Neural progenitor cell (in vitro differentiated cells): ENCODE data around the gene TBC1D9. TPM values are rescaled to one million over a fixed set of nuclear protein-coding genes. Genes with fewer than 3 reads are reported as not detected.

Experiments used
- DNase-seq: peaks from one replicate; pipeline ENCODE4 v3.0.0-alpha.2; 2016; ENCODE audit warnings: low spot score
- H2AFZ ChIP-seq: fragments of 200-600 bp; sonication (generic); replicated peaks from 2 replicates; pipeline ENCODE4 v1.6.1; 2016; ENCODE audit warnings: antibody characterized with exemption
- H3F3A ChIP-seq: fragments of 200-600 bp; sonication (generic); 2 replicates; pipeline ENCODE4 v1.6.1; 2016; ENCODE audit warnings: antibody characterized with exemption, low read depth
- H3K27ac ChIP-seq: fragments of 200-600 bp; sonication (generic); 2 replicates; pipeline ENCODE4 v1.5.1; 2016; ENCODE audit warnings: mild to moderate bottlenecking
- H3K27me3 ChIP-seq: fragments of 200-600 bp; sonication (generic); 2 replicates; pipeline ENCODE4 v1.6.1; 2016; ENCODE audit warnings: mild to moderate bottlenecking, moderate library complexity
- H3K36me3 ChIP-seq: fragments of 200-600 bp; sonication (generic); 2 replicates; pipeline ENCODE4 v1.5.1; 2016
- H3K4me1 ChIP-seq: fragments of 200-600 bp; sonication (generic); 2 replicates; pipeline ENCODE4 v1.6.1; 2016; ENCODE audit warnings: mixed run types
- H3K4me2 ChIP-seq: fragments of 200-600 bp; sonication (generic); 2 replicates; pipeline ENCODE4 v1.6.1; 2016
- H3K4me3 ChIP-seq: fragments of 200-600 bp; sonication (generic); 2 replicates; pipeline ENCODE4 v1.5.1; 2016
- H3K79me2 ChIP-seq: fragments of 200-600 bp; sonication (generic); 2 replicates; pipeline ENCODE4 v1.6.1; 2016; ENCODE audit warnings: low read depth
- H3K9ac ChIP-seq: fragments of 200-600 bp; sonication (generic); 2 replicates; pipeline ENCODE4 v1.6.1; 2016
- H3K9me3 ChIP-seq: fragments of 200-600 bp; sonication (generic); 2 replicates; pipeline ENCODE4 v1.5.1; 2016; ENCODE audit warnings: low read depth
- H4K20me1 ChIP-seq: fragments of 200-600 bp; sonication (generic); 2 replicates; pipeline ENCODE4 v1.6.1; 2016; ENCODE audit warnings: low read depth
- H3K27ac Mint-ChIP-seq: 3 replicates; pipeline ENCODE4 v1.8.0; 2021; ENCODE audit warnings: mixed read lengths
- H3K27me3 Mint-ChIP-seq: 2 replicates; pipeline ENCODE4 v1.8.0; 2022; ENCODE audit warnings: low read depth, mild to moderate bottlenecking, inconsistent platforms, moderate library complexity, mixed read lengths; ENCODE audit not compliant: insufficient read depth
- H3K36me3 Mint-ChIP-seq: 3 replicates; pipeline ENCODE4 v1.8.0; 2021; ENCODE audit warnings: mixed read lengths
- H3K4me1 Mint-ChIP-seq: 3 replicates; pipeline ENCODE4 v1.8.0; 2021; ENCODE audit warnings: mixed read lengths
- H3K4me3 Mint-ChIP-seq: 3 replicates; pipeline ENCODE4 v1.8.0; 2021; ENCODE audit warnings: mild to moderate bottlenecking, moderate library complexity, mixed read lengths
- H3K9me3 Mint-ChIP-seq: 3 replicates; pipeline ENCODE4 v1.8.0; 2020; ENCODE audit warnings: mixed read lengths
- CTCF ChIP-seq: fragments of 200-600 bp; sonication (generic); IDR thresholded peaks from 2 replicates; pipeline ENCODE4 v1.5.1; 2017; ENCODE audit warnings: antibody characterized with exemption, mild to moderate bottlenecking
- EZH2 ChIP-seq: fragments of 200-600 bp; sonication (generic); IDR thresholded peaks from 2 replicates; pipeline ENCODE4 v1.6.1; 2017; ENCODE audit warnings: antibody characterized with exemption, mild to moderate bottlenecking, moderate library complexity
- EZH2phosphoT487 ChIP-seq: fragments of 200-600 bp; sonication (generic); IDR thresholded peaks from 2 replicates; pipeline ENCODE4 v1.6.1; 2017; ENCODE audit warnings: antibody characterized with exemption
- total RNA-seq: library from RNA; depleted of rRNA; stranded (reverse); fragments of >200 nt; gene quantifications from 2 replicates; pipeline ENCODE4 v1.2.3, GENCODE V29; 2015; ENCODE audit warnings: low replicate concordance

The TBC1D9 gene
- total RNA-seq, 1 donor from 2014 or later: 11.3 TPM

- Mint-ChIP-seq H3K27ac (no peak overlapping the region), H3K4me1 (peaks cover 30% of the 10 kb centered on the region)
- no peak for DNase-seq
Observed at GRCh38 chr4:140607852-140608251, 148.3 kb downstream of the TBC1D9 start.

GRCh38 chr4:140604544-140604943 is 151.6 kb downstream of the TBC1D9 start:
- no peak overlapping the region for H3K4me3 Mint-ChIP-seq

More at GRCh38 chr4:140607852-140608251, 148.3 kb downstream of the TBC1D9 start:
- Histone ChIP-seq H3K9me3 (no peaks in the 10 kb centered on the region), H3K4me3 (no peak overlapping the region), H3K27me3 (no peaks in the 10 kb centered on the region), H3K36me3 (no peaks in the 10 kb centered on the region), H3K4me1 (peaks cover 7% of the 10 kb centered on the region), H2AFZ (no peak overlapping the region), H3F3A (no peaks in the 10 kb centered on the region), H3K27ac (no peak overlapping the region), H3K4me2 (no peak overlapping the region), H3K79me2 (no peaks in the 10 kb centered on the region), H3K9ac (no peak overlapping the region), H4K20me1 (no peaks in the 10 kb centered on the region)
- TF ChIP-seq CTCF (peak; percentile 12), EZH2 (no peak), EZH2phosphoT487 (no peak)
- no peak overlapping the region for H3K4me3 Mint-ChIP-seq
- peaks cover 2% of the 10 kb centered on the region for H3K36me3 Mint-ChIP-seq
- no peaks in the 10 kb centered on the region for H3K9me3 Mint-ChIP-seq
- peaks cover 4% of the 10 kb centered on the region for H3K27me3 Mint-ChIP-seq

GRCh38 chr4:140603286-140603685 is 152.9 kb downstream of the TBC1D9 start:
- H3K4me3 ChIP-seq: no peak overlapping the region
- H3K4me2 ChIP-seq: peak overlapping the region; percentile 45
- no peak overlapping the region for H3K4me3 Mint-ChIP-seq
- H3F3A ChIP-seq: no peaks in the 10 kb centered on the region
- no peaks in the 10 kb centered on the region for H3K9me3 ChIP-seq
- no peak overlapping the region for H3K9ac ChIP-seq
- peaks cover 15% of the 10 kb centered on the region for H3K4me1 ChIP-seq
- no peaks in the 10 kb centered on the region for H3K36me3 ChIP-seq
- H3K27me3 ChIP-seq: no peaks in the 10 kb centered on the region
- peak overlapping the region; percentile 94 for H3K27ac Mint-ChIP-seq
- peaks cover 2% of the 10 kb centered on the region for H3K9me3 Mint-ChIP-seq
- peaks cover 2% of the 10 kb centered on the region for H3K36me3 Mint-ChIP-seq
- H2AFZ ChIP-seq: no peak overlapping the region
- H4K20me1 ChIP-seq: no peaks in the 10 kb centered on the region
- TF ChIP-seq CTCF (no peak), EZH2 (no peak), EZH2phosphoT487 (no peak)
- no peak for DNase-seq
- H3K4me1 Mint-ChIP-seq: peaks cover 33% of the 10 kb centered on the region
- H3K79me2 ChIP-seq: no peaks in the 10 kb centered on the region
- peaks cover 5% of the 10 kb centered on the region for H3K27me3 Mint-ChIP-seq
- H3K27ac ChIP-seq: no peak overlapping the region

More at GRCh38 chr4:140604544-140604943, 151.6 kb downstream of the TBC1D9 start:
- peaks cover 2% of the 10 kb centered on the region for H3K9me3 Mint-ChIP-seq
- TF ChIP-seq EZH2phosphoT487 (no peak), CTCF (no peak), EZH2 (no peak)
- no peak overlapping the region for H2AFZ ChIP-seq
- peaks cover 2% of the 10 kb centered on the region for H3K36me3 Mint-ChIP-seq
- H3K9me3 ChIP-seq: no peaks in the 10 kb centered on the region
- no peaks in the 10 kb centered on the region for H3K27me3 ChIP-seq
- no peak for DNase-seq
- no peak overlapping the region for H3K4me2 ChIP-seq
- no peaks in the 10 kb centered on the region for H3F3A ChIP-seq
- H3K4me3 ChIP-seq: no peak overlapping the region
- H3K9ac ChIP-seq: no peak overlapping the region
- no peak overlapping the region for H3K27ac Mint-ChIP-seq
- H3K27ac ChIP-seq: no peak overlapping the region
- H3K36me3 ChIP-seq: no peaks in the 10 kb centered on the region
- peaks cover 15% of the 10 kb centered on the region for H3K4me1 ChIP-seq
- peaks cover 38% of the 10 kb centered on the region for H3K4me1 Mint-ChIP-seq
- peaks cover 7% of the 10 kb centered on the region for H3K27me3 Mint-ChIP-seq
- H4K20me1 ChIP-seq: no peaks in the 10 kb centered on the region
- no peaks in the 10 kb centered on the region for H3K79me2 ChIP-seq
